Kidney glomerular epithelial cell (primary cell): ENCODE data around the gene SLN.
"Not testable (repeated sequence)": the region's sequence is repeated elsewhere in the genome, so short reads cannot be mapped to it uniquely, and the experiment has no call there.

Experiments used
- DNase-seq: peaks from one replicate; lab custom pipeline; 2025; lab: John Stamatoyannopoulos, UW

SLN gene

GRCh38 chr11:107711861-107712755 lies at the start of gene SLN:
SLN (minus strand) TSS chr11:107712056.
- DNase-seq = no peak

GRCh38 chr11:107758719-107759355 lies 47.0 kb upstream of the SLN start:
- not testable (repeated sequence) for DNase-seq

GRCh38 chr11:107757661-107758060 lies 45.8 kb upstream of the SLN start:
- no peak for DNase-seq

GRCh38 chr11:107756553-107756952 lies 44.7 kb upstream of the SLN start:
- no peak for DNase-seq

GRCh38 chr11:107752949-107753822 lies 41.3 kb upstream of the SLN start:
- DNase-seq = no peak

GRCh38 chr11:107752508-107752907 lies 40.7 kb upstream of the SLN start:
- no peak for DNase-seq

GRCh38 chr11:107751082-107751481 lies 39.2 kb upstream of the SLN start:
- no peak for DNase-seq

- DNase-seq = no peak
Observed at GRCh38 chr11:107750313-107750712, 38.5 kb upstream of the SLN start.

GRCh38 chr11:107747622-107748021 lies 35.8 kb upstream of the SLN start:
- DNase-seq = no peak

GRCh38 chr11:107744736-107745135 lies 32.9 kb upstream of the SLN start:
- no peak for DNase-seq

GRCh38 chr11:107743191-107743590 lies 31.3 kb upstream of the SLN start:
- no peak for DNase-seq

GRCh38 chr11:107741044-107741823 lies 29.4 kb upstream of the SLN start:
- peak; percentile 14 for DNase-seq

GRCh38 chr11:107740271-107740670 lies 28.4 kb upstream of the SLN start:
- DNase-seq = no peak

- no peak for DNase-seq
Observed at GRCh38 chr11:107736546-107736945, 24.7 kb upstream of the SLN start.

- no peak for DNase-seq
Observed at GRCh38 chr11:107733518-107733917, 21.7 kb upstream of the SLN start.

- no peak for DNase-seq
Observed at GRCh38 chr11:107732689-107733051, 20.8 kb upstream of the SLN start.

GRCh38 chr11:107731941-107732688 lies 20.3 kb upstream of the SLN start:
- no peak for DNase-seq

- no peak for DNase-seq
Observed at GRCh38 chr11:107722662-107723061, 10.8 kb upstream of the SLN start.

GRCh38 chr11:107721207-107721606 lies 9.4 kb upstream of the SLN start:
- DNase-seq = no peak

- no peak for DNase-seq
Observed at GRCh38 chr11:107720303-107720774, 8.5 kb upstream of the SLN start.
